Mucosa of descending colon (tissue), 3 donors: ENCODE results near the gene NRIP1. TPM values are rescaled to one million over a fixed set of nuclear protein-coding genes. Genes with fewer than 3 reads are reported as not detected.

Source experiments
- ATAC-seq: fragments of 200-7000 bp; cut with Tn5 transposase; one replicate; pipeline ENCODE4 v1.9.1; 2020; ENCODE audit warnings: mild to moderate bottlenecking, moderate library complexity
- DNase-seq, 3 donors: peaks; one replicate each; pipeline ENCODE4 v3.0.0-alpha.2; 2020
- H3K36me3 ChIP-seq: fragments of 200-600 bp; one replicate; pipeline ENCODE4 v1.8.0; 2021; ENCODE audit warnings: low read depth, mild to moderate bottlenecking
- H3K4me1 ChIP-seq: fragments of 200-600 bp; one replicate; pipeline ENCODE4 v1.8.0; 2021; ENCODE audit warnings: low read depth, mild to moderate bottlenecking
- H3K4me3 ChIP-seq: fragments of 200-600 bp; one replicate; pipeline ENCODE4 v1.8.0; 2021; ENCODE audit warnings: mild to moderate bottlenecking
- H3K9me3 ChIP-seq: fragments of 200-600 bp; one replicate; pipeline ENCODE4 v1.8.0; 2021; ENCODE audit warnings: mild to moderate bottlenecking
- intact Hi-C, 2 donors: fragments of 100-400 bp; cut with DNase I in 1 of 2; cut with micrococcal nuclease in 1 of 2; formaldehyde crosslinking; loops; one replicate each; pipeline versions ENCODE4 v1.11.0 to v1.11.1; 2022; cut with DNase I, micrococcal nuclease
- total RNA-seq, 3 donors: library from RNA; stranded (reverse); fragmentation: NEBNext Ultra II Directional in 2 of 3; extraction: Animal tissue kit (Norgen Biotek cat#: 25700) in 2 of 3; gene quantifications; one replicate each; pipeline versions ENCODE4 v1.2.1 to v1.2.4, GENCODE V29; 2021 to 2023
- TF ChIP-seq, protein P1 (sequence below): fragments of 200-600 bp; IDR thresholded peaks from one replicate; pipeline ENCODE4 v1.8.0; 2022; ENCODE audit warnings: antibody characterized with exemption, mild to moderate bottlenecking
- donor health status: DM: no; HTN: no; CAD: no; lungs with moderate emphysema.
- donor health status: DM: no; HTN: no; CAD: no.
- donor health status: DM: no; HTN: yes; CAD: no.

The NRIP1 gene
- total RNA-seq, 3 donors from 2014 or later: 64.3 to 91.8 (median 77.1) TPM

DNA sequence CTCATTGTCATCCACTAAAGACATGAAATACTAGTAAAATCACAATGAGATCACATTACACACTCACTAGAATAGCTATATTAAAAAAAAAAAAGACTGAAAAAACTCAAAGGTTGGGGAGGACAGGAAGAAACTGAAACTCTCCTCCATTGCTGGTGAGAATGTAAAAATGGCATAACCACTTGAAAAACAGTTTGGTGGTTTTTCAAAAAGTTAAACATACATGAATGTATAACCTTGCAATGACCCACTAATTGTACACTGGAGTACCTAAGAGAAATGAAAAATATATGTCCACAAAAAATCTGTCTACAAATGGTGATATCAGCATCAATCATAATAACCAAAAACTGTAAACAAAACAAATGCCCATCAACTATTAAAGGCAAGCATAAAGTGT is 44.0 kb downstream of the NRIP1 start:
- no peaks in the 10 kb centered on the region for H3K36me3 ChIP-seq

DNA sequence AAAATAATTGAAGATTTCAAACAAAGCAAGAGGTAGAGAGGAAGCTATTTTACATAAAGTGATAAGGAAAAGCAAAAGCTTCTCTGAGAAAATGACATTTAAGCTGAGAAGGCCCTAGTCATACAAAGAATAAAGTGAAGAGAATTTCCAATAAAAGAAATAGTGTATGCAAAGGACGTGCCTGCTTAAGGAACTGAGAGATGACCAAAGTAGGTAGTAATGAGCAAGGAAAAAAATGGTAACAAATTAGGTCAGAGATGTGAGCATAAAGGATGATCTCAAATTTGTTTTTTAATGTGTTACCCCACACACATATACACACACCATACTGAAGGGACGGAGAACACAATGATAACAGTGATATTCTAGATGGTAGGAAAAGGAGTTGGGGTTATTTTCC is 46.4 kb downstream of the NRIP1 start:
- H3K4me3 ChIP-seq: no peak overlapping the region
- DNase-seq: no peak
- H3K36me3 ChIP-seq: no peaks in the 10 kb centered on the region
- no peaks in the 10 kb centered on the region for H3K9me3 ChIP-seq
- H3K4me1 ChIP-seq: no peaks in the 10 kb centered on the region
- no peak for ATAC-seq
- TF ChIP-seq, protein P1, sequence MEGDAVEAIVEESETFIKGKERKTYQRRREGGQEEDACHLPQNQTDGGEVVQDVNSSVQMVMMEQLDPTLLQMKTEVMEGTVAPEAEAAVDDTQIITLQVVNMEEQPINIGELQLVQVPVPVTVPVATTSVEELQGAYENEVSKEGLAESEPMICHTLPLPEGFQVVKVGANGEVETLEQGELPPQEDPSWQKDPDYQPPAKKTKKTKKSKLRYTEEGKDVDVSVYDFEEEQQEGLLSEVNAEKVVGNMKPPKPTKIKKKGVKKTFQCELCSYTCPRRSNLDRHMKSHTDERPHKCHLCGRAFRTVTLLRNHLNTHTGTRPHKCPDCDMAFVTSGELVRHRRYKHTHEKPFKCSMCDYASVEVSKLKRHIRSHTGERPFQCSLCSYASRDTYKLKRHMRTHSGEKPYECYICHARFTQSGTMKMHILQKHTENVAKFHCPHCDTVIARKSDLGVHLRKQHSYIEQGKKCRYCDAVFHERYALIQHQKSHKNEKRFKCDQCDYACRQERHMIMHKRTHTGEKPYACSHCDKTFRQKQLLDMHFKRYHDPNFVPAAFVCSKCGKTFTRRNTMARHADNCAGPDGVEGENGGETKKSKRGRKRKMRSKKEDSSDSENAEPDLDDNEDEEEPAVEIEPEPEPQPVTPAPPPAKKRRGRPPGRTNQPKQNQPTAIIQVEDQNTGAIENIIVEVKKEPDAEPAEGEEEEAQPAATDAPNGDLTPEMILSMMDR: no peak
- intact Hi-C loops: no loop called here

More for the DNA sequence above, 44.0 kb downstream of the NRIP1 start:
- no peaks in the 10 kb centered on the region for H3K9me3 ChIP-seq
- ATAC-seq (no peak), DNase-seq (no peak)
- H3K4me1 ChIP-seq: no peaks in the 10 kb centered on the region
- intact Hi-C loops: no loop called here
- no peak overlapping the region for H3K4me3 ChIP-seq
- TF ChIP-seq, protein P1: no peak

DNA sequence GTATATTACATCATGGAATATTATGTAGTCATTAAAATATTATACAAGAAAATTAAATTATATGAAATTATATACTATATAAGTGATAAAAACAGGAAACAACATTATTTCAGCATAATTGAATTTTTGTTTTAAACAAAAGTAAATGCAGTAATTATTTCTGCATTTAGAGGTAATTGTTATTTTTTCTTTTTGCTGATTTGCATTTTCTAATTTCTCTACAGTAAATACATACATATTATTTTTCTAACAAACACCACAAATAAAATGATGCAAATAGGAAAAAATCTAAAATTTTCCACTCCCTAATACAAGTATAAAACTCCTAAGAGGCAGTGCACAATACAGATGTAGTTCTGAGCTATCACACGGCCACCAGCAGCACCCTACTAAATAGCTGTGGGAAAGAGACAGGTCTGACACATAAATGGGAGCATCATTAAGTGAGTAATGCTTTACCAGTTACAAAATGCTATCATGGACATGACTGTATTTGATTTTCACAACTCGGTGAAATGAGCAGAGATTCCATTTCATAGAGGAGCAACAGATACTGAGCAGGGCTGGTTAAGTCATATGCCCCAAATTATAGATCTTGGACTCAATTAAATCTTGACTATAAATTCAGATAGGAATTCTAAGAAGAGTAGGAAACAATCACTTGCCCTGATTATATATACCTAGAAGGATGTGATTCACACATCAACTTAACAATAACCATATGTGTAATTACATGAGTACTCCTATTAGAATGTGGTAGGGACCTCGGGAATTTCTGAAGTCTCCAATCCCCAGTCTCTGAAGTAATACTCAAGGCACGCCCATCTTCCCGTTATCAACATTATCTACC is 49.0 kb downstream of the NRIP1 start:
- Histone ChIP-seq H3K4me1 (no peaks in the 10 kb centered on the region), H3K4me3 (no peak overlapping the region), H3K36me3 (no peaks in the 10 kb centered on the region), H3K9me3 (no peaks in the 10 kb centered on the region)
- DNase-seq (no peak), ATAC-seq (no peak)
- TF ChIP-seq, protein P1: no peak
- intact Hi-C loops: no loop called here

DNA sequence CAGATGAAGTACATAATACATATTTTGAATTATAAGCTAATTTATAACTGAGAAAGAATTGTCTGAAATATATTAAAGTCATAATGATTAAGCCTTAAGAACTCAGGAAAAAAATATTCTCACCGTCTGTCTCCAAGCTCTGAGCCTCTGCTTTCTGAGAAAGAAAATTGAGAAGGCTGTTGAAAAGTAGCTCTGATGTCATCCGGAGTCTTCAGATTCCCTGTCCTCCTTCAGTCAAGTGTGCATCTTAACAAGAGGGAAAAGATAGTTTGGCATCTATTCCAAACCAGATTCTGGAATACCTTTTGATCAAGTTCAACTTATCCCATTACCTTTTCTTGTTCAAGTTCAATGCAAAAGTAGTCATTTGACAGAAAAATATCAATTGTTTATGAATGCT is 50.6 kb downstream of the NRIP1 start:
- DNase-seq (no peak), ATAC-seq (no peak)
- intact Hi-C loops: no loop called here
- no peak overlapping the region for H3K4me3 ChIP-seq
- TF ChIP-seq, protein P1: no peak
- no peaks in the 10 kb centered on the region for H3K36me3 ChIP-seq
- no peaks in the 10 kb centered on the region for H3K4me1 ChIP-seq
- H3K9me3 ChIP-seq: no peaks in the 10 kb centered on the region

DNA sequence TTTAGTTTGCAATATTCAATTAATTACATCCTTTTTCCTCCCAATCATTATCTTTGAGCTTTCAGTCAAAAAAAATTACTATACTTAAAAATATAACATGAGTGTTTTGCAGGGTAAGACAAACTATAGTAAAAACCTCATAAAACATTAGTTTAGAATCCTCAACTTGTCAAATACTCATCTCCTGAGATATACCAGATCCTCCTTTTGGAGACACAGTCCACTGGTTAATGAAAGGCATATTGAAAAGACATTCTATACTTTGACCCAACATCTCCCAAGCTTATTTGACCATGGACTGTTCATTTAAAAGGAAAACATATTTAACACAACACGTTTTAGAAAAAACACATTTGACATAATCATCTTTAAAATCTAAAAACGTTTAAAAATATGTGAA is 52.8 kb downstream of the NRIP1 start:
- TF ChIP-seq, protein P1: no peak
- no peaks in the 10 kb centered on the region for H3K9me3 ChIP-seq
- H3K36me3 ChIP-seq: no peaks in the 10 kb centered on the region
- H3K4me1 ChIP-seq: no peaks in the 10 kb centered on the region
- ATAC-seq: no peak
- DNase-seq: no peak
- intact Hi-C loops: no loop called here
- no peak overlapping the region for H3K4me3 ChIP-seq
